ENCODE measurements around the gene METTL13. TPM values are rescaled to one million over a fixed set of nuclear protein-coding genes. Genes with fewer than 3 reads are reported as not detected.

The METTL13 gene
- polyA plus RNA-seq, 1 donor (not counting 4 experiments of a cell fraction or from before 2014, with no cell fraction given) = 54.0 TPM

DNA sequence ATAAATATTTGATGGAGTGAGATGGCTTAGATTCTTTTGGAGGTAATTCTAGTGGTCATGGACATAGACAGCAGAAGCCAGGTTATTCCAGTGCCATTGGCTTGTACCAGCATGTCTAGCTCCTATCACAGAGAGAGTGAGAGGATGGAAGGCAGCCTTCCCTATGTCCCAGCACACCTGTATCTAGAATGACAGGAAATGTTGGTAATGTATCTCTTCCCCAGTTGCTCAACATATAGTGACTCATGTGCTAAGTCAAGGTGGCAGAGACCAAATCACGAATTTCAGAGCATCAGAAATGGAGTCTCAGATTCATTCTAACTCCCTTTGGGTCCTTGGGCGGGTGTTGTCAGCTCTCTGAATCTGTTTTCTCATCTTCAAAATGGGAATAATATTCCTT lies 28.4 kb downstream of the METTL13 start:
- Histone ChIP-seq H3K27ac (ENCODE audit: control insufficient read depth, insufficient read depth, low read length) (no peak overlapping the region), H3K27me3 (ENCODE audit: control insufficient read depth, extremely low read depth, insufficient read depth, low read length) (no peaks in the 10 kb centered on the region), H3K9ac (ENCODE audit: control insufficient read depth, extremely low read depth, insufficient read depth, low read length) (no peak overlapping the region), H4K20me1 (ENCODE audit: control insufficient read depth, extremely low read depth, insufficient read depth, low read length) (no peaks in the 10 kb centered on the region), H3K79me2 (ENCODE audit: control insufficient read depth, insufficient read depth, low read length) (no peaks in the 10 kb centered on the region), H3K4me3 (ENCODE audit: control insufficient read depth in 2 of 3, extremely low read depth in 1 of 3, insufficient read depth in 2 of 3, low read depth in 1 of 3, low read length in 3 of 3) (no peak overlapping the region), H2AFZ (ENCODE audit: control insufficient read depth, low read length) (no peak overlapping the region), H3K36me3 (ENCODE audit: control insufficient read depth in 2 of 2, extremely low read depth in 1 of 2, insufficient read depth in 2 of 2, low read length in 2 of 2) (no peaks in the 10 kb centered on the region), H3K9me3 (ENCODE audit: control insufficient read depth, low read depth, low read length) (no peaks in the 10 kb centered on the region), H3K9me1 (ENCODE audit: control insufficient read depth, extremely low read depth, insufficient read depth, low read length) (no peaks in the 10 kb centered on the region), H3K4me2 (ENCODE audit: control insufficient read depth, extremely low read depth, insufficient read depth, low read depth, low read length) (peak overlapping the region; percentile 17), H3K4me1 (ENCODE audit: control insufficient read depth, extremely low read depth, insufficient read depth, low read length) (peaks cover 9% of the 10 kb centered on the region)
- dilution Hi-C loops (cut with MboI; ENCODE audit: extremely low pct_ligation_motif_present, low sequenced_read_pairs) = loop anchor here (10.0 kb wide), 1 partner anchor 175 kb away; no protein-coding TSS in a partner anchor
- no peak for TF ChIP-seq EZH2 (IDR thresholded peaks at IDR 0.05; ENCODE audit: low read length)
- TF ChIP-seq, protein P1, sequence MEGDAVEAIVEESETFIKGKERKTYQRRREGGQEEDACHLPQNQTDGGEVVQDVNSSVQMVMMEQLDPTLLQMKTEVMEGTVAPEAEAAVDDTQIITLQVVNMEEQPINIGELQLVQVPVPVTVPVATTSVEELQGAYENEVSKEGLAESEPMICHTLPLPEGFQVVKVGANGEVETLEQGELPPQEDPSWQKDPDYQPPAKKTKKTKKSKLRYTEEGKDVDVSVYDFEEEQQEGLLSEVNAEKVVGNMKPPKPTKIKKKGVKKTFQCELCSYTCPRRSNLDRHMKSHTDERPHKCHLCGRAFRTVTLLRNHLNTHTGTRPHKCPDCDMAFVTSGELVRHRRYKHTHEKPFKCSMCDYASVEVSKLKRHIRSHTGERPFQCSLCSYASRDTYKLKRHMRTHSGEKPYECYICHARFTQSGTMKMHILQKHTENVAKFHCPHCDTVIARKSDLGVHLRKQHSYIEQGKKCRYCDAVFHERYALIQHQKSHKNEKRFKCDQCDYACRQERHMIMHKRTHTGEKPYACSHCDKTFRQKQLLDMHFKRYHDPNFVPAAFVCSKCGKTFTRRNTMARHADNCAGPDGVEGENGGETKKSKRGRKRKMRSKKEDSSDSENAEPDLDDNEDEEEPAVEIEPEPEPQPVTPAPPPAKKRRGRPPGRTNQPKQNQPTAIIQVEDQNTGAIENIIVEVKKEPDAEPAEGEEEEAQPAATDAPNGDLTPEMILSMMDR (optimal IDR thresholded peaks at IDR 0.05 in 1 of 3, IDR thresholded peaks at IDR 0.05 in 1 of 3, conservative IDR thresholded peaks at IDR 0.05 in 1 of 3; ENCODE audit: extremely low read depth in 1 of 3, insufficient read depth in 2 of 3, low read length in 3 of 3) = no peak
- peak; percentile 95 for FAIRE-seq
- no peak for DNase-seq (ENCODE audit: low read depth, low spot score)

DNA sequence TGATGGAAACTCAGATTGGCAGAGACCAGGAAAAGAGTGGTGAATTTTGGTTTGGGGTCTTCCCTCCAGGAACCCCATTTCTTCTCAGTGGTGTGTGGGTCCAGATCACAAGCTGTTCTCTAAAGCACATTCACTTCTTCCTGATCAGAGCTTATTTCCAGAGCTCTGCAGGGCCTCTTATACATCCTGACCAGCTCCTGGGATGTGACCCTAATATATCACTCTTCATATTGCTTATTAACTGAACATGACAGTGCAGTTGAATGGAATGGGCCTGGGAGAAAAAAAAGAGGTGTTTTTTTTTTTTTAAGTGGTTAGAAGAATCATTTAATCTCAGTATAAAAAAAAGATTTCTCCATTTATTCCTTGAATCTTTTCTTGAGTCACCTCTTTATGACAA lies 30.2 kb downstream of the METTL13 start:
- no peak overlapping the region for H3K9ac ChIP-seq (ENCODE audit: control insufficient read depth, extremely low read depth, insufficient read depth, low read length)
- H3K36me3 ChIP-seq (ENCODE audit: control insufficient read depth in 2 of 2, extremely low read depth in 1 of 2, insufficient read depth in 2 of 2, low read length in 2 of 2) = no peaks in the 10 kb centered on the region
- no peak for DNase-seq (ENCODE audit: low read depth, low spot score)
- no peaks in the 10 kb centered on the region for H3K9me1 ChIP-seq (ENCODE audit: control insufficient read depth, extremely low read depth, insufficient read depth, low read length)
- peaks cover 10% of the 10 kb centered on the region for H3K4me1 ChIP-seq (ENCODE audit: control insufficient read depth, extremely low read depth, insufficient read depth, low read length)
- no peak overlapping the region for H2AFZ ChIP-seq (ENCODE audit: control insufficient read depth, low read length)
- dilution Hi-C loops (cut with MboI; ENCODE audit: extremely low pct_ligation_motif_present, low sequenced_read_pairs) = no loop called here
- no peak overlapping the region for H3K4me2 ChIP-seq (ENCODE audit: control insufficient read depth, extremely low read depth, insufficient read depth, low read depth, low read length)
- H3K4me3 ChIP-seq (ENCODE audit: control insufficient read depth in 2 of 3, extremely low read depth in 1 of 3, insufficient read depth in 2 of 3, low read depth in 1 of 3, low read length in 3 of 3) = no peak overlapping the region
- no peaks in the 10 kb centered on the region for H3K9me3 ChIP-seq (ENCODE audit: control insufficient read depth, low read depth, low read length)
- no peak overlapping the region for H3K27ac ChIP-seq (ENCODE audit: control insufficient read depth, insufficient read depth, low read length)
- H3K79me2 ChIP-seq (ENCODE audit: control insufficient read depth, insufficient read depth, low read length) = no peaks in the 10 kb centered on the region
- no peak for TF ChIP-seq EZH2 (IDR thresholded peaks at IDR 0.05; ENCODE audit: low read length)
- TF ChIP-seq, protein P1 (optimal IDR thresholded peaks at IDR 0.05 in 1 of 3, IDR thresholded peaks at IDR 0.05 in 1 of 3, conservative IDR thresholded peaks at IDR 0.05 in 1 of 3; ENCODE audit: extremely low read depth in 1 of 3, insufficient read depth in 2 of 3, low read length in 3 of 3) = no peak
- FAIRE-seq = no peak
- H3K27me3 ChIP-seq (ENCODE audit: control insufficient read depth, extremely low read depth, insufficient read depth, low read length) = no peaks in the 10 kb centered on the region
- H4K20me1 ChIP-seq (ENCODE audit: control insufficient read depth, extremely low read depth, insufficient read depth, low read length) = no peaks in the 10 kb centered on the region
